ENCODE data around the gene C4orf36.

DNA sequence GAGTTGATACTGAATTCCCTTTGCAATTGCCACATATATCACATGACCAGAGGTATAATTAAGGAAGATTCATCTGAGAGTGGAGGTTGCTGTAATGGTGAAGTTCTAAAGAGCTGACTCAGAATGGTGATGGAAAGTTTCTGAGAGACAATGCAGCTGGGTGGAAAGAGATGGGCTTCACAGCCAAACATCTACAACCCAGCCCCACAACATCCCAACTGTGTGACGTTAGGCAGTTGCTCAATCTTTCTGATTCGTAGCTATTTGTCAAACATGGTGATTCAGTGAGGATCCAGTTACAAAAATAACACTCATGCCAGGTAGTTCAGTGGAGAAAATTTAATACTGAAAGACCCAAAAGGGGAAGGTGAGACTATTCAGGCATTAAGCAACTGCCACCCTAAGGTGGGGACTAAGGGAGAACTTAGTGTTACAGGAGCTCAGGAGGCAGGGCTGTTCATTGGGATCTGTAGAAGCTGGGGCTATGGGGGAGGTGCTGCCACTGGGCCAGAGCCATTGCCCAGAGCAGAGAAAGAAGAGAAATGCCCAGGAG lies 35.7 kb upstream of the C4orf36 start:
- TF ChIP-seq POLR2A (IDR thresholded peaks at IDR 0.05) = no peak
- TF ChIP-seq, protein P1, sequence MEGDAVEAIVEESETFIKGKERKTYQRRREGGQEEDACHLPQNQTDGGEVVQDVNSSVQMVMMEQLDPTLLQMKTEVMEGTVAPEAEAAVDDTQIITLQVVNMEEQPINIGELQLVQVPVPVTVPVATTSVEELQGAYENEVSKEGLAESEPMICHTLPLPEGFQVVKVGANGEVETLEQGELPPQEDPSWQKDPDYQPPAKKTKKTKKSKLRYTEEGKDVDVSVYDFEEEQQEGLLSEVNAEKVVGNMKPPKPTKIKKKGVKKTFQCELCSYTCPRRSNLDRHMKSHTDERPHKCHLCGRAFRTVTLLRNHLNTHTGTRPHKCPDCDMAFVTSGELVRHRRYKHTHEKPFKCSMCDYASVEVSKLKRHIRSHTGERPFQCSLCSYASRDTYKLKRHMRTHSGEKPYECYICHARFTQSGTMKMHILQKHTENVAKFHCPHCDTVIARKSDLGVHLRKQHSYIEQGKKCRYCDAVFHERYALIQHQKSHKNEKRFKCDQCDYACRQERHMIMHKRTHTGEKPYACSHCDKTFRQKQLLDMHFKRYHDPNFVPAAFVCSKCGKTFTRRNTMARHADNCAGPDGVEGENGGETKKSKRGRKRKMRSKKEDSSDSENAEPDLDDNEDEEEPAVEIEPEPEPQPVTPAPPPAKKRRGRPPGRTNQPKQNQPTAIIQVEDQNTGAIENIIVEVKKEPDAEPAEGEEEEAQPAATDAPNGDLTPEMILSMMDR (IDR thresholded peaks at IDR 0.05) = no peak
